ENCODE results near the gene CUL2.
"Not testable (repeated sequence)": the region's sequence is repeated elsewhere in the genome, so short reads cannot be mapped to it uniquely, and the experiment has no call there.

Gene CUL2

GRCh38 chr10:34994565-34995142 is 95.5 kb downstream of the CUL2 start:
- Histone ChIP-seq H3K9ac (ENCODE audit: low read length in 5 of 5) (no peak overlapping the region), H3K27me3 (ENCODE audit: control insufficient read depth in 5 of 5, insufficient read depth in 4 of 5, low read length in 5 of 5) (no peaks in the 10 kb centered on the region), H3K4me3 (ENCODE audit: low read depth in 1 of 5, low read length in 5 of 5) (no peak overlapping the region), H3K4me1 (ENCODE audit: control insufficient read depth in 5 of 5, insufficient read depth in 5 of 5, low read length in 5 of 5) (peaks cover 0 to 5% (median 0%) of the 10 kb centered on the region in 5 donors), H3K36me3 (ENCODE audit: control insufficient read depth in 5 of 5, insufficient read depth in 5 of 5, low read length in 5 of 5) (no peaks in the 10 kb centered on the region), H3K9me3 (ENCODE audit: control insufficient read depth in 5 of 5, low read length in 5 of 5) (no peaks in the 10 kb centered on the region), H3K27ac (ENCODE audit: low read depth, low read length) (no peak overlapping the region)

GRCh38 chr10:34993782-34994181 is 96.4 kb downstream of the CUL2 start:
- Histone ChIP-seq H3K4me1 (ENCODE audit: control insufficient read depth in 5 of 5, insufficient read depth in 5 of 5, low read length in 5 of 5) (peaks cover 0 to 5% (median 0%) of the 10 kb centered on the region in 5 donors), H3K36me3 (ENCODE audit: control insufficient read depth in 5 of 5, insufficient read depth in 5 of 5, low read length in 5 of 5) (no peaks in the 10 kb centered on the region), H3K9me3 (ENCODE audit: control insufficient read depth in 5 of 5, low read length in 5 of 5) (no peaks in the 10 kb centered on the region), H3K9ac (ENCODE audit: low read length in 5 of 5) (no peak overlapping the region), H3K4me3 (ENCODE audit: low read depth in 1 of 5, low read length in 5 of 5) (no peak overlapping the region), H3K27ac (ENCODE audit: low read depth, low read length) (no peak overlapping the region), H3K27me3 (ENCODE audit: control insufficient read depth in 5 of 5, insufficient read depth in 4 of 5, low read length in 5 of 5) (no peaks in the 10 kb centered on the region)

GRCh38 chr10:34991117-34991516 is 99.0 kb downstream of the CUL2 start:
- not testable (repeated sequence) for H3K27me3 ChIP-seq (ENCODE audit: control insufficient read depth in 5 of 5, insufficient read depth in 4 of 5, low read length in 5 of 5); H3K27ac ChIP-seq (ENCODE audit: low read depth, low read length); H3K9ac ChIP-seq (ENCODE audit: low read length in 5 of 5); H3K4me1 ChIP-seq (ENCODE audit: control insufficient read depth in 5 of 5, insufficient read depth in 5 of 5, low read length in 5 of 5); H3K36me3 ChIP-seq (ENCODE audit: control insufficient read depth in 5 of 5, insufficient read depth in 5 of 5, low read length in 5 of 5); H3K4me3 ChIP-seq (ENCODE audit: low read depth in 1 of 5, low read length in 5 of 5); H3K9me3 ChIP-seq (ENCODE audit: control insufficient read depth in 5 of 5, low read length in 5 of 5)

GRCh38 chr10:34988397-34989067 is 101.6 kb downstream of the CUL2 start:
- Histone ChIP-seq H3K27ac (ENCODE audit: low read depth, low read length) (no peak overlapping the region), H3K9ac (ENCODE audit: low read length in 5 of 5) (no peak overlapping the region), H3K36me3 (ENCODE audit: control insufficient read depth in 5 of 5, insufficient read depth in 5 of 5, low read length in 5 of 5) (no peaks in the 10 kb centered on the region), H3K9me3 (ENCODE audit: control insufficient read depth in 5 of 5, low read length in 5 of 5) (peaks cover 3 to 22% (median 13%) of the 10 kb centered on the region in 5 donors), H3K4me1 (ENCODE audit: control insufficient read depth in 5 of 5, insufficient read depth in 5 of 5, low read length in 5 of 5) (peaks cover 0 to 5% (median 0%) of the 10 kb centered on the region in 5 donors), H3K27me3 (ENCODE audit: control insufficient read depth in 5 of 5, insufficient read depth in 4 of 5, low read length in 5 of 5) (no peaks in the 10 kb centered on the region), H3K4me3 (ENCODE audit: low read depth in 1 of 5, low read length in 5 of 5) (no peak overlapping the region)

GRCh38 chr10:34985823-34986222 is 104.3 kb downstream of the CUL2 start:
- H3K9me3 ChIP-seq (ENCODE audit: control insufficient read depth in 5 of 5, low read length in 5 of 5), result peaks cover 3 to 22% (median 13%) of the 10 kb centered on the region in 5 donors
- no peak overlapping the region for H3K4me3 ChIP-seq (ENCODE audit: low read depth in 1 of 5, low read length in 5 of 5)
- no peak overlapping the region for H3K9ac ChIP-seq (ENCODE audit: low read length in 5 of 5)
- H3K36me3 ChIP-seq (ENCODE audit: control insufficient read depth in 5 of 5, insufficient read depth in 5 of 5, low read length in 5 of 5), result no peaks in the 10 kb centered on the region
- no peaks in the 10 kb centered on the region for H3K27me3 ChIP-seq (ENCODE audit: control insufficient read depth in 5 of 5, insufficient read depth in 4 of 5, low read length in 5 of 5)
- no peak overlapping the region for H3K27ac ChIP-seq (ENCODE audit: low read depth, low read length)
- H3K4me1 ChIP-seq (ENCODE audit: control insufficient read depth in 5 of 5, insufficient read depth in 5 of 5, low read length in 5 of 5), result no peaks in the 10 kb centered on the region

- Histone ChIP-seq H3K9me3 (ENCODE audit: control insufficient read depth in 5 of 5, low read length in 5 of 5) (peaks cover 3 to 22% (median 13%) of the 10 kb centered on the region in 5 donors), H3K4me3 (ENCODE audit: low read depth in 1 of 5, low read length in 5 of 5) (no peak overlapping the region), H3K27ac (ENCODE audit: low read depth, low read length) (no peak overlapping the region), H3K27me3 (ENCODE audit: control insufficient read depth in 5 of 5, insufficient read depth in 4 of 5, low read length in 5 of 5) (no peaks in the 10 kb centered on the region), H3K36me3 (ENCODE audit: control insufficient read depth in 5 of 5, insufficient read depth in 5 of 5, low read length in 5 of 5) (no peaks in the 10 kb centered on the region), H3K9ac (ENCODE audit: low read length in 5 of 5) (no peak overlapping the region), H3K4me1 (ENCODE audit: control insufficient read depth in 5 of 5, insufficient read depth in 5 of 5, low read length in 5 of 5) (no peaks in the 10 kb centered on the region)
Observed at GRCh38 chr10:34985146-34985545, 105.0 kb downstream of the CUL2 start.

GRCh38 chr10:34981844-34982243 is 108.3 kb downstream of the CUL2 start:
- no peak overlapping the region for H3K27ac ChIP-seq (ENCODE audit: low read depth, low read length)
- no peaks in the 10 kb centered on the region for H3K27me3 ChIP-seq (ENCODE audit: control insufficient read depth in 5 of 5, insufficient read depth in 4 of 5, low read length in 5 of 5)
- peaks cover 3 to 22% (median 13%) of the 10 kb centered on the region in 5 donors for H3K9me3 ChIP-seq (ENCODE audit: control insufficient read depth in 5 of 5, low read length in 5 of 5)
- no peak overlapping the region for H3K4me3 ChIP-seq (ENCODE audit: low read depth in 1 of 5, low read length in 5 of 5)
- no peak overlapping the region for H3K9ac ChIP-seq (ENCODE audit: low read length in 5 of 5)
- H3K36me3 ChIP-seq (ENCODE audit: control insufficient read depth in 5 of 5, insufficient read depth in 5 of 5, low read length in 5 of 5), result no peaks in the 10 kb centered on the region
- H3K4me1 ChIP-seq (ENCODE audit: control insufficient read depth in 5 of 5, insufficient read depth in 5 of 5, low read length in 5 of 5), result no peaks in the 10 kb centered on the region

GRCh38 chr10:34979938-34980337 is 110.2 kb downstream of the CUL2 start:
- H3K4me1 ChIP-seq (ENCODE audit: control insufficient read depth in 5 of 5, insufficient read depth in 5 of 5, low read length in 5 of 5), result no peaks in the 10 kb centered on the region
- H3K9me3 ChIP-seq (ENCODE audit: control insufficient read depth in 5 of 5, low read length in 5 of 5), result peaks cover 0 to 13% (median 6%) of the 10 kb centered on the region in 5 donors
- H3K9ac ChIP-seq (ENCODE audit: low read length in 5 of 5), result no peak overlapping the region
- H3K4me3 ChIP-seq (ENCODE audit: low read depth in 1 of 5, low read length in 5 of 5), result no peak overlapping the region
- H3K27ac ChIP-seq (ENCODE audit: low read depth, low read length), result no peak overlapping the region
- H3K27me3 ChIP-seq (ENCODE audit: control insufficient read depth in 5 of 5, insufficient read depth in 4 of 5, low read length in 5 of 5), result no peaks in the 10 kb centered on the region
- no peaks in the 10 kb centered on the region for H3K36me3 ChIP-seq (ENCODE audit: control insufficient read depth in 5 of 5, insufficient read depth in 5 of 5, low read length in 5 of 5)

GRCh38 chr10:34978080-34978479 is 112.1 kb downstream of the CUL2 start:
- no peaks in the 10 kb centered on the region for H3K4me1 ChIP-seq (ENCODE audit: control insufficient read depth in 5 of 5, insufficient read depth in 5 of 5, low read length in 5 of 5)
- H3K9me3 ChIP-seq (ENCODE audit: control insufficient read depth in 5 of 5, low read length in 5 of 5), result peaks cover 0 to 10% (median 3%) of the 10 kb centered on the region in 5 donors
- H3K4me3 ChIP-seq (ENCODE audit: low read depth in 1 of 5, low read length in 5 of 5), result no peak overlapping the region
- H3K36me3 ChIP-seq (ENCODE audit: control insufficient read depth in 5 of 5, insufficient read depth in 5 of 5, low read length in 5 of 5), result no peaks in the 10 kb centered on the region
- H3K27me3 ChIP-seq (ENCODE audit: control insufficient read depth in 5 of 5, insufficient read depth in 4 of 5, low read length in 5 of 5), result no peaks in the 10 kb centered on the region
- H3K27ac ChIP-seq (ENCODE audit: low read depth, low read length), result no peak overlapping the region
- H3K9ac ChIP-seq (ENCODE audit: low read length in 5 of 5), result no peak overlapping the region

GRCh38 chr10:34976380-34976910 is 113.7 kb downstream of the CUL2 start:
- not testable (repeated sequence) for H3K27me3 ChIP-seq (ENCODE audit: control insufficient read depth in 5 of 5, insufficient read depth in 4 of 5, low read length in 5 of 5); H3K9me3 ChIP-seq (ENCODE audit: control insufficient read depth in 5 of 5, low read length in 5 of 5); H3K27ac ChIP-seq (ENCODE audit: low read depth, low read length); H3K4me1 ChIP-seq (ENCODE audit: control insufficient read depth in 5 of 5, insufficient read depth in 5 of 5, low read length in 5 of 5); H3K36me3 ChIP-seq (ENCODE audit: control insufficient read depth in 5 of 5, insufficient read depth in 5 of 5, low read length in 5 of 5); H3K9ac ChIP-seq (ENCODE audit: low read length in 5 of 5); H3K4me3 ChIP-seq (ENCODE audit: low read depth in 1 of 5, low read length in 5 of 5)

Measured in subcutaneous abdominal adipose tissue (tissue), 5 donors.